Left colon (tissue), 2 donors: Measurements from ENCODE around the gene ARHGEF26. TPM values are rescaled to one million over a fixed set of nuclear protein-coding genes. Genes with fewer than 3 reads are reported as not detected.

ENCODE experiments used
- ATAC-seq: fragments of 200-7000 bp; cut with Tn5 transposase; one replicate; pipeline ENCODE4 v1.9.1; 2020; ENCODE audit warnings: mild to moderate bottlenecking, moderate library complexity
- DNase-seq, 2 donors: peaks; one replicate each; pipeline ENCODE4 v3.0.0-alpha.2; 2020
- intact Hi-C, 2 donors: fragments of 100-400 bp; cut with DNase I in 1 of 2; cut with micrococcal nuclease in 1 of 2; formaldehyde crosslinking; loops; one replicate each; pipeline versions ENCODE4 v1.11.2 to v1.14.0; 2022; cut with DNase I, micrococcal nuclease
- total RNA-seq, 2 donors: library from RNA; stranded (reverse); fragmentation: NEBNext Ultra II Directional; extraction: Animal tissue kit (Norgen Biotek cat#: 25700); gene quantifications; one replicate each; pipeline ENCODE4 v1.2.1, GENCODE V29; 2021
- donor health status: DM: no; HTN: no; CAD: no.
- donor health status: DM: yes; HTN: yes; CAD: no.

ARHGEF26 gene
- total RNA-seq, 2 donors from 2014 or later = 3.3 to 9.1 TPM

GRCh38 chr3:154112146-154112852 is 8.9 kb upstream of the ARHGEF26 start:
- DNase-seq = no peak
- intact Hi-C loops = no loop called here
- ATAC-seq = no peak

GRCh38 chr3:154113609-154114008 is 7.6 kb upstream of the ARHGEF26 start:
- no peak for ATAC-seq
- intact Hi-C loops = no loop called here
- no peak for DNase-seq

- ATAC-seq (no peak), DNase-seq (no peak)
- intact Hi-C loops = no loop called here
These were observed 5.9 kb upstream of the ARHGEF26 start for GRCh38 chr3:154115332-154115731.

- no peak for DNase-seq
- intact Hi-C loops = no loop called here
- no peak for ATAC-seq
These were observed 1.2 kb upstream of the ARHGEF26 start for GRCh38 chr3:154119951-154120350.

GRCh38 chr3:154121701-154122551 is 736 bp downstream of the ARHGEF26 start:
- DNase-seq (peak; percentile 40 to 52), ATAC-seq (peak; percentile 63)
- intact Hi-C loops = no loop called here

- DNase-seq = no peak
- intact Hi-C loops = no loop called here
- ATAC-seq = no peak
These were observed 1.3 kb downstream of the ARHGEF26 start for GRCh38 chr3:154122552-154122911.

- intact Hi-C loops = no loop called here
- no peak for ATAC-seq
- DNase-seq = no peak
These were observed 1.8 kb downstream of the ARHGEF26 start for GRCh38 chr3:154122912-154123559.

GRCh38 chr3:154123906-154124305 is 2.7 kb downstream of the ARHGEF26 start:
- intact Hi-C loops = no loop called here
- ATAC-seq = no peak
- DNase-seq = no peak

GRCh38 chr3:154125378-154126030 is 4.3 kb downstream of the ARHGEF26 start:
- ATAC-seq = peak; percentile 38
- intact Hi-C loops = no loop called here
- no peak for DNase-seq

- DNase-seq (no peak), ATAC-seq (no peak)
- intact Hi-C loops = no loop called here
These were observed 5.5 kb downstream of the ARHGEF26 start for GRCh38 chr3:154126651-154127050.

- DNase-seq = no peak
- ATAC-seq = no peak
- intact Hi-C loops = no loop called here
These were observed 8.4 kb downstream of the ARHGEF26 start for GRCh38 chr3:154129625-154130024.

GRCh38 chr3:154130540-154130939 is 9.3 kb downstream of the ARHGEF26 start:
- no peak for ATAC-seq
- intact Hi-C loops = no loop called here

GRCh38 chr3:154131830-154132229 is 10.6 kb downstream of the ARHGEF26 start:
- intact Hi-C loops = no loop called here
- no peak for ATAC-seq
- no peak for DNase-seq

More at GRCh38 chr3:154130540-154130939, 9.3 kb downstream of the ARHGEF26 start:
- DNase-seq = no peak

GRCh38 chr3:154132777-154133375 is 11.7 kb downstream of the ARHGEF26 start:
- ATAC-seq = peak; percentile 100
- intact Hi-C loops = no loop called here
- peak in 1 of 2 donors; percentile 34 for DNase-seq

GRCh38 chr3:154135511-154136173 is 14.5 kb downstream of the ARHGEF26 start:
- intact Hi-C loops = no loop called here
- DNase-seq = no peak
- no peak for ATAC-seq

- intact Hi-C loops = no loop called here
These were observed 15.8 kb downstream of the ARHGEF26 start for GRCh38 chr3:154137036-154137435.

GRCh38 chr3:154139996-154140436 is 18.8 kb downstream of the ARHGEF26 start:
- ATAC-seq (peak; percentile 66), DNase-seq (no peak)
- intact Hi-C loops = no loop called here

More at GRCh38 chr3:154137036-154137435, 15.8 kb downstream of the ARHGEF26 start:
- DNase-seq (no peak), ATAC-seq (no peak)

- intact Hi-C loops = no loop called here
- DNase-seq = no peak
- ATAC-seq = no peak
These were observed 21.4 kb downstream of the ARHGEF26 start for GRCh38 chr3:154142608-154143007.
